Suprapubic skin (tissue), 3 donors: ENCODE results near the gene IGFN1.

Experiments
- CTCF ChIP-seq, 2 donors: fragments of 200-600 bp in 1 of 2; fragments of 450-650 bp in 1 of 2; sonication (generic) in 1 of 2; IDR thresholded peaks; one replicate each; pipeline ENCODE4 v1.5.1; 2016 to 2019; ENCODE audit warnings: antibody characterized with exemption in 2 of 2, mild to moderate bottlenecking in 1 of 2, moderate library complexity in 1 of 2
- POLR2AphosphoS5 ChIP-seq, 3 donors: sonication (generic); formaldehyde crosslinking; IDR thresholded peaks; one replicate each; pipeline ENCODE4 v1.6.1; 2017; ENCODE audit warnings: antibody characterized with exemption in 3 of 3

DNA sequence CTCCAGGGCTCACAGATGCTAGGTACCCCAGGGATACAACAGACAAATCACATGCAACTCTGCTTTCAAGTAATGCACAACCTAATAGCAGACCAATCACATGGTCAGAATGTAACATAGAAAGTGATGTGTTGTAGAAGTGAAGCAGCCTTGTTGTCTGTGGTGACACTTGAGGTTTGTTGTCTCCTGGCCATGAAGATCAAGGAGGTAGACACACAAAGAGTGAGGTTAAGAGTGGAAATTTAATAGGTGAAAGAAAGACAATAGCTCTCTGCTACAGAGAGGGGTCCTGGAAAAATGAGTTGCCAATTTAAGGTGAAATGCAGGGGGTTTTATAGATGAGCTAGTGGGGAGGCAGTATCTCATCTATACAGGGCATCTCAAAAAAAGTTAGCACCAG is 33.8 kb upstream of the IGFN1 start:
- TF ChIP-seq CTCF (IDR thresholded peaks at IDR 0.05): no peak
- TF ChIP-seq POLR2AphosphoS5 (IDR thresholded peaks at IDR 0.05): no peak
